ENCODE measurements around the gene TTC33. TPM values are rescaled to one million over a fixed set of nuclear protein-coding genes. Genes with fewer than 3 reads are reported as not detected.
"Not testable (repeated sequence)": the region's sequence is repeated elsewhere in the genome, so short reads cannot be mapped to it uniquely, and the experiment has no call there.

TTC33 gene
- polyA plus RNA-seq, 1 of the 3 experiments (the other 2 are of a cell fraction): 2.2 TPM

DNA sequence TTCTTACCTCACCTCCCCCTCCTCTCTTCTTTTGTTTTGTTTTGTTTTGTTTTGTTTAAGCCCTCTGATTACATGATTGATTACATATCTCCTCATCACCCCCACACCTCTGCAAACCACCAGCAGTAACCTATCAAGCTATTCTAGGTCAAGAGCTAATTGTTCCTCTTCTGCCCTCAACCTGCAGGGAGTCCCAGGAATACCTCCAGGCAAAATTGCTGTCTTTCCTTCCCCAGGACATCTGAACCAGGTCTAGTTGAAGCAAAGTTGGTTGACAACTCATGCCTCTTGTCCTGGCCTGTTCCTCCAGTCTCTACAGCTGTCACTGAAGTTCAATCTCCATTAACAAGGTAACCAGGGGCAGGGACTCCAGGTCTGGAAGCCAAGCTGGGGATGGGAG is 156.1 kb downstream of the TTC33 start:
- no peak overlapping the region for H3K27ac ChIP-seq (ENCODE audit: low read depth in 2 of 2, low read length in 1 of 2)
- no peaks in the 10 kb centered on the region for H3K79me2 ChIP-seq (ENCODE audit: insufficient read depth)
- no peak overlapping the region for H3K9ac ChIP-seq
- H3K4me2 ChIP-seq: no peak overlapping the region
- H3K27me3 ChIP-seq (ENCODE audit: insufficient read depth): no peaks in the 10 kb centered on the region; the same call in 1 of the 2 replicates
- ChIA-PET CTCF (no interaction called here), POLR2A (no interaction called here)
- H3K9me2 ChIP-seq: no peaks in the 10 kb centered on the region
- no peak for DNase-seq
- H3F3A ChIP-seq (replicated peaks; ENCODE audit: insufficient read depth): no peaks in the 10 kb centered on the region
- H3K9me3 ChIP-seq: no peaks in the 10 kb centered on the region
- no peaks in the 10 kb centered on the region for H4K20me1 ChIP-seq (ENCODE audit: insufficient read depth)
- H3K4me1 ChIP-seq (ENCODE audit: control insufficient read depth in 1 of 2, insufficient read depth in 2 of 2, low read depth in 1 of 2, low read length in 1 of 2): no peaks in the 10 kb centered on the region
- H2AFZ ChIP-seq (ENCODE audit: low read depth): no peak overlapping the region
- H3K4me3 ChIP-seq (ENCODE audit: low read depth in 2 of 2, low read length in 1 of 2): no peak overlapping the region
- no peak for TF ChIP-seq EP300 (IDR thresholded peaks at IDR 0.05; ENCODE audit: borderline replicate concordance in 1 of 2, low read depth in 1 of 2, low read length in 1 of 2)
- no peak for TF ChIP-seq NRF1 (IDR thresholded peaks at IDR 0.05; ENCODE audit: low read depth, low read length)
- TF ChIP-seq EZH2phosphoT487 (IDR thresholded peaks at IDR 0.05; ENCODE audit: borderline replicate concordance, low read depth): no peak
- TF ChIP-seq, protein P1, sequence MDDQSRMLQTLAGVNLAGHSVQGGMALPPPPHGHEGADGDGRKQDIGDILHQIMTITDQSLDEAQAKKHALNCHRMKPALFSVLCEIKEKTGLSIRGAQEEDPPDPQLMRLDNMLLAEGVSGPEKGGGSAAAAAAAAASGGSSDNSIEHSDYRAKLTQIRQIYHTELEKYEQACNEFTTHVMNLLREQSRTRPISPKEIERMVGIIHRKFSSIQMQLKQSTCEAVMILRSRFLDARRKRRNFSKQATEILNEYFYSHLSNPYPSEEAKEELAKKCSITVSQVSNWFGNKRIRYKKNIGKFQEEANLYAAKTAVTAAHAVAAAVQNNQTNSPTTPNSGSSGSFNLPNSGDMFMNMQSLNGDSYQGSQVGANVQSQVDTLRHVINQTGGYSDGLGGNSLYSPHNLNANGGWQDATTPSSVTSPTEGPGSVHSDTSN (IDR thresholded peaks at IDR 0.05): no peak
- TF ChIP-seq RAD21 (IDR thresholded peaks at IDR 0.05; ENCODE audit: low read length): no peak
- no peak for TF ChIP-seq YY1 (IDR thresholded peaks at IDR 0.05; ENCODE audit: low read depth)
- TF ChIP-seq, protein P2, sequence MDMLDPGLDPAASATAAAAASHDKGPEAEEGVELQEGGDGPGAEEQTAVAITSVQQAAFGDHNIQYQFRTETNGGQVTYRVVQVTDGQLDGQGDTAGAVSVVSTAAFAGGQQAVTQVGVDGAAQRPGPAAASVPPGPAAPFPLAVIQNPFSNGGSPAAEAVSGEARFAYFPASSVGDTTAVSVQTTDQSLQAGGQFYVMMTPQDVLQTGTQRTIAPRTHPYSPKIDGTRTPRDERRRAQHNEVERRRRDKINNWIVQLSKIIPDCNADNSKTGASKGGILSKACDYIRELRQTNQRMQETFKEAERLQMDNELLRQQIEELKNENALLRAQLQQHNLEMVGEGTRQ (IDR thresholded peaks at IDR 0.05; ENCODE audit: borderline replicate concordance, low read depth, low read length): no peak
- TF ChIP-seq, protein P3, sequence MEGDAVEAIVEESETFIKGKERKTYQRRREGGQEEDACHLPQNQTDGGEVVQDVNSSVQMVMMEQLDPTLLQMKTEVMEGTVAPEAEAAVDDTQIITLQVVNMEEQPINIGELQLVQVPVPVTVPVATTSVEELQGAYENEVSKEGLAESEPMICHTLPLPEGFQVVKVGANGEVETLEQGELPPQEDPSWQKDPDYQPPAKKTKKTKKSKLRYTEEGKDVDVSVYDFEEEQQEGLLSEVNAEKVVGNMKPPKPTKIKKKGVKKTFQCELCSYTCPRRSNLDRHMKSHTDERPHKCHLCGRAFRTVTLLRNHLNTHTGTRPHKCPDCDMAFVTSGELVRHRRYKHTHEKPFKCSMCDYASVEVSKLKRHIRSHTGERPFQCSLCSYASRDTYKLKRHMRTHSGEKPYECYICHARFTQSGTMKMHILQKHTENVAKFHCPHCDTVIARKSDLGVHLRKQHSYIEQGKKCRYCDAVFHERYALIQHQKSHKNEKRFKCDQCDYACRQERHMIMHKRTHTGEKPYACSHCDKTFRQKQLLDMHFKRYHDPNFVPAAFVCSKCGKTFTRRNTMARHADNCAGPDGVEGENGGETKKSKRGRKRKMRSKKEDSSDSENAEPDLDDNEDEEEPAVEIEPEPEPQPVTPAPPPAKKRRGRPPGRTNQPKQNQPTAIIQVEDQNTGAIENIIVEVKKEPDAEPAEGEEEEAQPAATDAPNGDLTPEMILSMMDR (IDR thresholded peaks at IDR 0.05): no peak
- no peak for TF ChIP-seq MXI1 (IDR thresholded peaks at IDR 0.05; ENCODE audit: low read depth, low read length)
- TF ChIP-seq TEAD4 (IDR thresholded peaks at IDR 0.05; ENCODE audit: borderline replicate concordance, insufficient read depth): no peak
- no peak for TF ChIP-seq TCF12 (IDR thresholded peaks at IDR 0.05)
- TF ChIP-seq, protein P4, sequence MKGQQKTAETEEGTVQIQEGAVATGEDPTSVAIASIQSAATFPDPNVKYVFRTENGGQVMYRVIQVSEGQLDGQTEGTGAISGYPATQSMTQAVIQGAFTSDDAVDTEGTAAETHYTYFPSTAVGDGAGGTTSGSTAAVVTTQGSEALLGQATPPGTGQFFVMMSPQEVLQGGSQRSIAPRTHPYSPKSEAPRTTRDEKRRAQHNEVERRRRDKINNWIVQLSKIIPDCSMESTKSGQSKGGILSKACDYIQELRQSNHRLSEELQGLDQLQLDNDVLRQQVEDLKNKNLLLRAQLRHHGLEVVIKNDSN (IDR thresholded peaks at IDR 0.05; ENCODE audit: borderline replicate concordance, low read depth): no peak
- H3K36me3 ChIP-seq (replicated peaks in 1 of 2; ENCODE audit: control insufficient read depth in 1 of 2, insufficient read depth in 2 of 2, low read length in 1 of 2): no peaks in the 10 kb centered on the region

DNA sequence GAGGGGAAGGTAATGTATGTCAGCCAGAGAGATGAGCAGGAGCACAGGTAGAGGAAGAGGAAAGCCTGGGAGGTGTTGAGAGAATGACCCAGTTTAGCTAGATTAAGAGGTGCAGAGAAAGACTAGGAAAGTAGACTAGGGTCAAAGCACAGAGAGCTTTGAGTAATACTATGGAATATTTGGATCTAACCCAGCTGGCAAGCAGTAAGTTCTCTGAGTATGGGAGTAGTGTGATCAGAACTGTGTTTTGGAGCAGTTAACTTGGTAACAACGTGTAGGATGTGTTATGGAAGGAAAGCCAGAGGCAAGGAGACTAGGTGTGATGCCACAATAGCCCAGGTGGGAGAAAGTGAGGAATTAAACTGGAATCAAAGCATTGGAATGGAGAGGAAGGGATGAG is 160.9 kb downstream of the TTC33 start:
- Histone ChIP-seq H3K4me3 (ENCODE audit: low read depth in 2 of 2, low read length in 1 of 2) (no peak overlapping the region), H3K79me2 (ENCODE audit: insufficient read depth) (no peaks in the 10 kb centered on the region), H4K20me1 (ENCODE audit: insufficient read depth) (no peaks in the 10 kb centered on the region), H3K36me3 (replicated peaks in 1 of 2; ENCODE audit: control insufficient read depth in 1 of 2, insufficient read depth in 2 of 2, low read length in 1 of 2) (no peaks in the 10 kb centered on the region), H3K27ac (ENCODE audit: low read depth in 2 of 2, low read length in 1 of 2) (no peak overlapping the region), H2AFZ (ENCODE audit: low read depth) (no peak overlapping the region), H3F3A (replicated peaks; ENCODE audit: insufficient read depth) (no peaks in the 10 kb centered on the region), H3K4me2 (no peak overlapping the region), H3K4me1 (ENCODE audit: control insufficient read depth in 1 of 2, insufficient read depth in 2 of 2, low read depth in 1 of 2, low read length in 1 of 2) (no peaks in the 10 kb centered on the region), H3K9ac (no peak overlapping the region), H3K9me2 (no peaks in the 10 kb centered on the region), H3K9me3 (no peaks in the 10 kb centered on the region), H3K27me3 (ENCODE audit: insufficient read depth) (no peaks in the 10 kb centered on the region; the same call in 1 of the 2 replicates)
- POLR2A ChIA-PET: no interaction called here
- 0% methylated on average over 1 of the region's 1 CpG for WGBS (ENCODE audit: low lambda C conversion rate)
- DNase-seq: no peak
- TF ChIP-seq, protein P5, sequence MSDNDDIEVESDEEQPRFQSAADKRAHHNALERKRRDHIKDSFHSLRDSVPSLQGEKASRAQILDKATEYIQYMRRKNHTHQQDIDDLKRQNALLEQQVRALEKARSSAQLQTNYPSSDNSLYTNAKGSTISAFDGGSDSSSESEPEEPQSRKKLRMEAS (IDR thresholded peaks at IDR 0.05; ENCODE audit: low read depth): no peak
- no peak for TF ChIP-seq YY1 (IDR thresholded peaks at IDR 0.05; ENCODE audit: low read depth)
- no peak for TF ChIP-seq SMC3 (IDR thresholded peaks at IDR 0.05; ENCODE audit: low read depth, low read length)
- no peak for TF ChIP-seq RAD21 (IDR thresholded peaks at IDR 0.05; ENCODE audit: low read length)
- TF ChIP-seq TEAD4 (IDR thresholded peaks at IDR 0.05; ENCODE audit: borderline replicate concordance, insufficient read depth): no peak
- CTCF ChIA-PET: no interaction called here

DNA sequence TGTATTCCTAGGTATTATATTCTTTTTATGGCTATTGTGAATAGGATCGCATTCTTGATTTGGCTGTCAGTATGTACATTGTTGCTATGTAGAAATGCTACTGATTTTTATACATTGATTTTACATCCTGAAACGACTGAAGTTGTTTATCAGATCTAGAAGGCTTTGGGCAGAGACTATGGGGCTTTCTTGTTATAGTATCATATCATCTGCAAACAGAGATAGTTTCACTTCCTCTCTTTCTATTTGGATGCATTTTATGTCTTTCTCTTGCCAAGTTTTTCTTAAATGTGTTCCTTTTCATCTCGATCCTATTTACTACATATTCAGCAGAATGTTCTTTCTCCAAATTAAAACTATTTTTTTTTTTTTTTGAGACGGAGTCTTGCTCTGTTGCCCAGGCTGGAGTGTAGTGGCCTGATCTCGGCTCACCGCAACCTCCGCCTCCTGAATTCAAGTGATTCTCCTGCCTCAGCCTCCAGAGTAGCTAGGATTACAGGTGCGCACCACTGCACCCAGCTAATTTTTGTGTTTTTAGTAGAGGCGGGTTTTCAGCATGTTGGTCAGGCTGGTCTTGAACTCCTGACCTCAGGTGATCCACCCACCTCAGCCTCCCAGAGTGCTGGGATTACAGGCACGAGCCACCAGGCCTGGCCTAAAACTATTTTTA is 163.9 kb downstream of the TTC33 start:
- H3K9me2 ChIP-seq; H3K27ac ChIP-seq (ENCODE audit: low read depth in 2 of 2, low read length in 1 of 2); CTCF ChIA-PET; H3K36me3 ChIP-seq (replicated peaks in 1 of 2; ENCODE audit: control insufficient read depth in 1 of 2, insufficient read depth in 2 of 2, low read length in 1 of 2); H3K79me2 ChIP-seq (ENCODE audit: insufficient read depth); POLR2A ChIA-PET; H3K9me3 ChIP-seq; H3F3A ChIP-seq (replicated peaks; ENCODE audit: insufficient read depth); H3K4me3 ChIP-seq (ENCODE audit: low read depth in 2 of 2, low read length in 1 of 2); H3K27me3 ChIP-seq (ENCODE audit: insufficient read depth); DNase-seq; H3K4me1 ChIP-seq (ENCODE audit: control insufficient read depth in 1 of 2, insufficient read depth in 2 of 2, low read depth in 1 of 2, low read length in 1 of 2); H3K4me2 ChIP-seq; H3K9ac ChIP-seq; H2AFZ ChIP-seq (ENCODE audit: low read depth); H4K20me1 ChIP-seq (ENCODE audit: insufficient read depth): not testable (repeated sequence)
- 34% methylated on average over 10 of the region's 10 CpGs for WGBS (ENCODE audit: low lambda C conversion rate)

Measured in SK-N-SH (cell line).